Measurements from ENCODE around the gene RIMBP2.

Gene RIMBP2

GRCh38 chr12:130347588-130347987 lies 368.5 kb downstream of the RIMBP2 start:
- no peak for DNase-seq
